ENCODE measurements around the gene ILDR2. TPM values are rescaled to one million over a fixed set of nuclear protein-coding genes. Genes with fewer than 3 reads are reported as not detected.

ILDR2 gene
- total and polyA plus RNA-seq, 10 of the 15 experiments (the other 5 are each of a cell fraction or from before 2014, with no cell fraction given): 0.05 to 5.3 (median 1.9) TPM

- Histone ChIP-seq H2AFZ (ENCODE audit: control insufficient read depth, low read depth, low read length) (no peak overlapping the region), H3K4me1 (ENCODE audit: control insufficient read depth, insufficient read depth, low read length) (no peaks in the 10 kb centered on the region), H3K27ac (ENCODE audit: control insufficient read depth, insufficient read depth) (no peak overlapping the region), H3K4me3 (no peak overlapping the region), H3K79me2 (ENCODE audit: control insufficient read depth, insufficient read depth, low read length) (no peaks in the 10 kb centered on the region), H3K9me3 (replicated peaks; ENCODE audit: control insufficient read depth, insufficient read depth, low read length) (no peaks in the 10 kb centered on the region; the same call in 2 of the 3 replicates), H3K9ac (ENCODE audit: control insufficient read depth, insufficient read depth, low read length) (no peak overlapping the region), H3K27me3 (replicated peaks in 1 of 2; ENCODE audit: control insufficient read depth in 2 of 2, insufficient read depth in 2 of 2, low read length in 1 of 2) (no peaks in the 10 kb centered on the region), H3K36me3 (ENCODE audit: control insufficient read depth in 2 of 2, insufficient read depth in 2 of 2, low read length in 1 of 2) (no peaks in the 10 kb centered on the region), H3K4me2 (ENCODE audit: control insufficient read depth, insufficient read depth) (no peak overlapping the region), H4K20me1 (ENCODE audit: control insufficient read depth, insufficient read depth) (no peaks in the 10 kb centered on the region)
- ChIA-PET POLR2A (no interaction called here), RAD21 (ENCODE audit: unreplicated experiment) (no interaction called here), CTCF (interaction anchor here (1.5 kb wide), 1 partner anchor 112 kb away, joined by 4 read pairs; no protein-coding TSS in a partner anchor), SMC1A (ENCODE audit: uncharacterized antibody, unreplicated experiment) (no interaction called here)
- TF ChIP-seq RUNX3 (IDR thresholded peaks at IDR 0.05; ENCODE audit: low read length) (0 out of 2 replicates have a peak, but pooled peaks have one; percentile 5), TBL1XR1 (IDR thresholded peaks at IDR 0.05; ENCODE audit: low read depth, low read length) (no peak)
- in situ Hi-C loops (cut with MboI): no loop called here
- DNase-seq (ENCODE audit: low read depth, low spot score) (no peak), ATAC-seq (peak; percentile 54), FAIRE-seq (no peak)
- intact Hi-C loops (cut with micrococcal nuclease; ENCODE audit: unreplicated experiment): no loop called here
- WGBS (ENCODE audit: insufficient coverage, insufficient replicate concordance, low lambda C conversion rate, missing lambda C conversion rate): 3% methylated on average over 1 of the region's 1 CpG
- BruUV-seq (replicated peaks): no TSS peak
These were observed 47.0 kb upstream of the ILDR2 start for GRCh38 chr1:167022384-167022783.

- Histone ChIP-seq H3K79me2 (ENCODE audit: control insufficient read depth, insufficient read depth, low read length) (no peaks in the 10 kb centered on the region), H3K27ac (ENCODE audit: control insufficient read depth, insufficient read depth) (no peak overlapping the region), H3K9me3 (replicated peaks; ENCODE audit: control insufficient read depth, insufficient read depth, low read length) (no peaks in the 10 kb centered on the region), H2AFZ (ENCODE audit: control insufficient read depth, low read depth, low read length) (no peak overlapping the region), H3K9ac (ENCODE audit: control insufficient read depth, insufficient read depth, low read length) (no peak overlapping the region), H3K27me3 (replicated peaks in 1 of 2; ENCODE audit: control insufficient read depth in 2 of 2, insufficient read depth in 2 of 2, low read length in 1 of 2) (no peaks in the 10 kb centered on the region), H4K20me1 (ENCODE audit: control insufficient read depth, insufficient read depth) (no peaks in the 10 kb centered on the region), H3K4me1 (ENCODE audit: control insufficient read depth, insufficient read depth, low read length) (no peaks in the 10 kb centered on the region), H3K4me2 (ENCODE audit: control insufficient read depth, insufficient read depth) (no peak overlapping the region), H3K4me3 (no peak overlapping the region), H3K36me3 (ENCODE audit: control insufficient read depth in 2 of 2, insufficient read depth in 2 of 2, low read length in 1 of 2) (no peaks in the 10 kb centered on the region)
- no TSS peak for BruUV-seq (replicated peaks)
- RAD21 ChIA-PET (ENCODE audit: unreplicated experiment): no interaction called here
- no peak for DNase-seq (ENCODE audit: low read depth, low spot score)
- FAIRE-seq: no peak
- ATAC-seq: no peak
- CTCF ChIA-PET: interaction anchor here (0.6 kb wide), 1 partner anchor 32 kb away, joined by 4 read pairs; no protein-coding TSS in a partner anchor
- SMC1A ChIA-PET (ENCODE audit: uncharacterized antibody, unreplicated experiment): interaction anchor here (0.8 kb wide), 1 partner anchor 50 kb away, joined by 3 read pairs; no protein-coding TSS in a partner anchor
- 15% methylated on average over 6 of the region's 6 CpGs for WGBS (ENCODE audit: insufficient coverage, insufficient replicate concordance, low lambda C conversion rate, missing lambda C conversion rate)
- in situ Hi-C loops (cut with MboI): no loop called here
- intact Hi-C loops (cut with micrococcal nuclease; ENCODE audit: unreplicated experiment): no loop called here
- POLR2A ChIA-PET: no interaction called here
- no peak for TF ChIP-seq TCF12 (IDR thresholded peaks at IDR 0.05; ENCODE audit: low read depth, low read length)
- no peak for TF ChIP-seq DPF2 (IDR thresholded peaks at IDR 0.05)
- no peak for TF ChIP-seq ZNF622 (IDR thresholded peaks at IDR 0.05)
- no peak for TF ChIP-seq CEBPB (IDR thresholded peaks at IDR 0.05; ENCODE audit: borderline replicate concordance in 1 of 2, low read depth in 2 of 2, low read length in 2 of 2)
- TF ChIP-seq SREBF1 (IDR thresholded peaks at IDR 0.05; ENCODE audit: low read length): no peak
- no peak for TF ChIP-seq RELB (IDR thresholded peaks at IDR 0.05; ENCODE audit: low read depth)
- no peak for TF ChIP-seq CEBPZ (IDR thresholded peaks at IDR 0.05; ENCODE audit: low read depth, low read length)
- no peak for TF ChIP-seq PKNOX1 (IDR thresholded peaks at IDR 0.05)
These were observed 40.9 kb upstream of the ILDR2 start for GRCh38 chr1:167016100-167016750.
